Progenitor cell of endocrine pancreas (in vitro differentiated cells): ENCODE results near the gene SGPL1. TPM values are rescaled to one million over a fixed set of nuclear protein-coding genes. Genes with fewer than 3 reads are reported as not detected.

Source experiments
- DNase-seq: peaks from one replicate; pipeline ENCODE4 v3.0.0; 2021; ENCODE audit warnings: low spot score; ENCODE audit not compliant: unreplicated experiment
- H3K27ac Mint-ChIP-seq: 2 replicates; pipeline ENCODE4 v1.8.0; 2021; ENCODE audit warnings: mild to moderate bottlenecking, moderate library complexity, mixed read lengths
- H3K27me3 Mint-ChIP-seq: 2 replicates; pipeline ENCODE4 v1.8.0; 2021; ENCODE audit warnings: mixed read lengths
- H3K36me3 Mint-ChIP-seq: 2 replicates; pipeline ENCODE4 v1.8.0; 2022; ENCODE audit warnings: mixed read lengths; ENCODE audit not compliant: insufficient read depth
- H3K4me1 Mint-ChIP-seq: 2 replicates; pipeline ENCODE4 v1.8.0; 2021; ENCODE audit warnings: low read depth, mixed read lengths
- H3K4me3 Mint-ChIP-seq: 2 replicates; pipeline ENCODE4 v1.8.0; 2021; ENCODE audit warnings: low read depth, mild to moderate bottlenecking, moderate library complexity, mixed read lengths
- H3K9me3 Mint-ChIP-seq: 2 replicates; pipeline ENCODE4 v1.8.0; 2021; ENCODE audit warnings: low read depth, mixed read lengths
- CTCF ChIP-seq: fragments of 200-600 bp; sonication (generic); IDR thresholded peaks from one replicate; pipeline ENCODE4 v1.5.0; 2021; ENCODE audit warnings: antibody characterized with exemption, mild to moderate bottlenecking; ENCODE audit not compliant: unreplicated experiment
- total RNA-seq: library from RNA; stranded (reverse); gene quantifications from 2 replicates; pipeline ENCODE4 v1.2.1, GENCODE V29; 2021

The SGPL1 gene
- total RNA-seq, 1 donor from 2014 or later: 82.1 TPM

DNA sequence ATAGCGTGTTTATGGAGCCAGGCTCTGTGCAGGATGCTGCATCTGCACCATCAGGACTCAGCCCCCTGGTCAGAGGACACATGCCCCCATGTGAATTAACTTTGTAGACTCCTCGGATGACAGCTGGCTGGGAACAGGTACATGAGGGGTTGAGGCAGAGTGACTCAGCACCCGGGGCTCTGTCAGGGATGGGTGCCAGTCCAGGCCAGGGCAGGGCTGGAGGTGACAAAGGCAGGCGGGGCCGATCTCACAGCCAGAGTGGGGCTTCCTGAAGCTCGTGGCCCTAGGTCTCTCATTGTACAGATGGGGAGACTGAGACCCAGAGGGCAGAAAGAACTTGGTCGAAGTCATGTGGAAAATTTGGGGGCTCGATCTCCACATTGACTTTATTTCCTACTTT lies 107.9 kb downstream of the SGPL1 start:
- no peaks in the 10 kb centered on the region for H3K36me3 Mint-ChIP-seq
- no peak for TF ChIP-seq CTCF
- peaks cover 37% of the 10 kb centered on the region for H3K27me3 Mint-ChIP-seq
- no peak overlapping the region for H3K4me3 Mint-ChIP-seq
- no peak for DNase-seq
- H3K4me1 Mint-ChIP-seq: no peaks in the 10 kb centered on the region
- no peak overlapping the region for H3K27ac Mint-ChIP-seq
- H3K9me3 Mint-ChIP-seq: no peaks in the 10 kb centered on the region

DNA sequence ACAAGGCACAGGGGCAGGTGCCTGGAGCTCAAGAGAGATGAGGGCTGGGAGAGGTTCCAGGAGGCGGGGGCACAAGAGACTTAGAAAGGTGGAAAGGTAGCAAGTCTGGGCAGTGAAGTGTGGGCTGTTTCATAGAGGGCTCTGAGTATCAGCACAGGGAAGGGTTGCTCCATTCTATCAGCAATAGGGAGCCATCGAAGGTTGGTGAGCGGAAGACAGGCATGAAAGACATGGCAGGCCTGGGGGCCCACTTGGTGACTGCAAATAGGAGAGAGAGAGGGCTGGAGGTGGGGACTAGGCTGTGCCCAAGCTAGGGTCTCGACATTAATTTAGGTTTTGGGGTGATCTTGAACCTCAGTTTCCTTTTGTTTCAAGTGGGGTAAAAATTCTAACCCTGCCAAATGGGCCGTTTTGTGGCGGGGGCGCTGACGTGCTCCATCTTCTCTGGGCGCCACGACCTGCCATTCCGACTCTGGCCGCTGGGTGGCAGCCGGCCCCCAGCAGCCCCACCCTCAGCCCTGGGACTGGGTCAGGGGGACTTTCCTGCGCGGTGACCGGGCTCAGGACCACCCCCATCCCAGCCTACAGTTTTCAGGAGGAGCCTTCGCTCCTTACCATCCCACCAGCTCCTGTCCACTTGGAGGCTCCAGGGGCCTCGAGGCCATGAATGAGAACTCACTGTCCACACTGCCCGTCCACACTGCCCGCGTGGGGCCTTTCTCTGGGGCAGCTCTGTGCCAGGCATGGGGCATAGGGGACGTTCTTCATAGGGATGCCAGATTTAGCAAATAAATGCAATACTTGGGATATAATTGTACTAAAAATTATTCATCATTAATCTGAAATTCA lies 109.9 kb downstream of the SGPL1 start:
- peak; percentile 96 for TF ChIP-seq CTCF
- H3K9me3 Mint-ChIP-seq: no peaks in the 10 kb centered on the region
- H3K4me3 Mint-ChIP-seq: no peak overlapping the region
- H3K4me1 Mint-ChIP-seq: no peaks in the 10 kb centered on the region
- H3K27ac Mint-ChIP-seq: no peak overlapping the region
- H3K36me3 Mint-ChIP-seq: no peaks in the 10 kb centered on the region
- H3K27me3 Mint-ChIP-seq: peaks cover 43% of the 10 kb centered on the region
- DNase-seq: peak; percentile 56

DNA sequence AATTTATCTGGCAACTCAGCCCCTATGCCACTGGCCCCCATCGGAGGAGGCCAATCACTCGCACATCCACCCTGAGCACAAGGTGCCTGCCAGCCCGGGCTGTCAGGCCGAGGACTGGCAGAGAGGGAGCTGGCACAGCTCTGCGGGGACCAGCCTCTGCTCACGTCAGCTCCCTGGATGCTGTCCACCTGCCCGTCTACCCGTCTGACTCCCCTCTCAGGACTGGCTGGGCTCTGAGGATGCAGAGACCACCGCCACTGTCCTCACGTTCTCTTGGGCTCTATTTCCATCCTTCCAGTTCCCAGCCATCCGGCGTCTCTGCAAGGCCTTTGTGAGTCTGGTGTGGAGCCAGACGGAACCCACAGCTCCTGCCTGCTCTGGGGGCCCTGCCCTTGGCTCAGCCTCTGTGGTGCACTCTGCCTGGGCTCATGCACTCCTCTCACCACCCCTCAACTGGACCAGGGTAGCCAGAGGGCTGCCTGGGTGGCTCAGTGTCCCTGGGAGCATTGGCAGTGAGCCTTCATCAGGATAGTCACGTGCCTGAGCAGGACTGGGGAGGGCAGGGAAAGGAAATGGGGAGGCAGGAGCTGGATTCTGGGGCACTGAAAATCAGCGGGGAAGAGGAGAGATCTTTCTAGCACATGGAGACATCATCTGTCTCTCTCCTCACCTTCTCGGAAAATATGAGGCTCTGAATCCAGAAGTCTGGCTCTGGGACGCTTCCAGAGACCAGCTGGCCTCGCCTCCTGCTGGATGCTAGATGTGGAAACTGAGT lies 110.7 kb downstream of the SGPL1 start:
- Mint-ChIP-seq H3K36me3 (no peaks in the 10 kb centered on the region), H3K9me3 (no peaks in the 10 kb centered on the region), H3K4me3 (no peak overlapping the region), H3K27ac (no peak overlapping the region), H3K4me1 (no peaks in the 10 kb centered on the region), H3K27me3 (peaks cover 49% of the 10 kb centered on the region)
- no peak for TF ChIP-seq CTCF
- DNase-seq: no peak

DNA sequence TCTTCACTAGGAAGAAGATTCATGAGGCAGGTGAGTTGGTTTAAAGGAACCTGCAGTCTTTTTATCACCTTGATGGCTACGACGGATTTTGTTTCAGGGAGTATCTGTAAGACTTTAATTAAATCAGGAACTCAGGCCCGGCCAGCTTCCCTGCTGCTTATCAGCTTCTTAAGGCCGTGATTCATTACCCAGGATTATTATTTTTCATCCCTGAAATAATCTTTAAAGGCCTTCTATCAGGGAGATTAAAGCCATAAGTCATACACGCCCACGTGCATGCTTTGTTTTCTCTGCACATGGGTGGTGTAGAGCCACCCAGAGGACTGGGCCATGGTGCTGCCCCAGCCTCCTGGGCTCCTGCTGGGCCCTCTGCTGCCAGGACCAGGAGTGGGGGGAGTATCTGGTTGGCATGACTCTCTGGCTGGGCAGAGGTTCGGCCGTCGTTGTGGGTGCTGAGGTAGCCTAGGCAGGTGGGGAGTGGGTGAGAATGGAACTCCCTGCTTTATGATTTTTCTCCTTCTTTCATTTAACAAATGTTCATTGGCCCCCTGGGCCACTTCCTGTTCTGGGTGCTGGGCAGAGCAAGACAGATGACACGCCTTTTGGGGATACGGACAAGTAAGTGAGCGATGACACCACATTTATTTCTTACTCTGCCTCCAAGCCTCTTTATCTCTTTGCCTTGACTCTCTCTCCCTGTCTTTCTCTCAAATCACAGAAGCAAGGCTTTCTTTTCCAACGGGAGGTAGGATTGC lies 111.6 kb downstream of the SGPL1 start:
- Mint-ChIP-seq H3K9me3 (no peaks in the 10 kb centered on the region), H3K4me3 (no peak overlapping the region), H3K27ac (no peak overlapping the region), H3K36me3 (no peaks in the 10 kb centered on the region), H3K27me3 (peaks cover 48% of the 10 kb centered on the region), H3K4me1 (no peaks in the 10 kb centered on the region)
- DNase-seq: no peak
- no peak for TF ChIP-seq CTCF

DNA sequence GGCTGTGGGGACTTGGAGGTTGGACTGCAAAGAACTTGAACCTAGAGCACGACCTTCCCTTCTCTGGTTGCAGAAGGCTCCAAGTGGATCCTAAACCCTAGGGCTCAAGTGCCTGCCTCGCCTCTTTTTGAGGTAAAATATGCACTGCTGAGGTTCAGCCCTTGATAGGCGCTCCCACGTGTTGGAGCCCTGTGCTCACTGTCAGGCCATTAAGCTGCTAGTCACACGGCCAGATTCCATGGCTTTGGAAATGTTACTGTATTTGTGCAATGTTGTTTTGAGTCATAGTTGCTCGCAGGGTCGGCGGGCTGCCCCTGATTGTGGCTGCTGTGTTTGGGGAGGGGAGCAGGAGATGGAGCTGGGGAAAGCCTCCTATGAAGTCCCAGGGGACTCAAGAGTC lies 112.4 kb downstream of the SGPL1 start:
- Mint-ChIP-seq H3K4me3 (no peak overlapping the region), H3K36me3 (no peaks in the 10 kb centered on the region), H3K27me3 (peaks cover 48% of the 10 kb centered on the region), H3K4me1 (no peaks in the 10 kb centered on the region), H3K27ac (no peak overlapping the region), H3K9me3 (no peaks in the 10 kb centered on the region)
- no peak for DNase-seq
- no peak for TF ChIP-seq CTCF
